Measurements from ENCODE around the gene DIP2B. TPM values are rescaled to one million over a fixed set of nuclear protein-coding genes. Genes with fewer than 3 reads are reported as not detected.

Gene DIP2B
- total RNA-seq = 64.1 TPM

GRCh38 chr12:50504798-50505674, at the start of gene DIP2B:
DIP2B (plus strand) TSS chr12:50504985; CDS start chr12:50505141, 156 bp downstream.

GRCh38 chr12:50763639-50764285, 259.0 kb downstream of the DIP2B start, which contains the start of gene ATF1:
ATF1 (plus strand) TSS chr12:50764101; CDS start chr12:50780146, 16,045 bp downstream.

Small RNAs within 50 kb of the gene (small RNA-seq; reads per million reads assigned to genes)
- gene RF00019 (not detected), gene RNU6-238P (not detected), gene RNU6-769P (not detected)

Other genes with a start within 250 kb of the DIP2B start
- gene LIMA1, start 221.5 kb upstream of the DIP2B start, total RNA-seq = 22.8 TPM
- gene FAM186A, start 108.4 kb upstream of the DIP2B start, total RNA-seq = not detected
- gene LARP4, start 104.1 kb upstream of the DIP2B start, total RNA-seq = 67.4 TPM

Data from diencephalon (tissue), 1 donor.